M059J (cell line): Measurements from ENCODE around the gene TCF3. TPM values are rescaled to one million over a fixed set of nuclear protein-coding genes. Genes with fewer than 3 reads are reported as not detected.

Source experiments
- DNase-seq: peaks from one replicate; pipeline ENCODE4 v3.0.0-alpha.2; 2012; ENCODE audit warnings: low read depth
- total RNA-seq: library from RNA; depleted of rRNA; stranded (reverse); fragments of >200 nt; shearing (Covaris generic); gene quantifications from 2 replicates; pipeline ENCODE4 v1.2.3, GENCODE V29; 2014

TCF3 gene
- total RNA-seq, 1 experiment from 2014 or later = 90.7 TPM

DNA sequence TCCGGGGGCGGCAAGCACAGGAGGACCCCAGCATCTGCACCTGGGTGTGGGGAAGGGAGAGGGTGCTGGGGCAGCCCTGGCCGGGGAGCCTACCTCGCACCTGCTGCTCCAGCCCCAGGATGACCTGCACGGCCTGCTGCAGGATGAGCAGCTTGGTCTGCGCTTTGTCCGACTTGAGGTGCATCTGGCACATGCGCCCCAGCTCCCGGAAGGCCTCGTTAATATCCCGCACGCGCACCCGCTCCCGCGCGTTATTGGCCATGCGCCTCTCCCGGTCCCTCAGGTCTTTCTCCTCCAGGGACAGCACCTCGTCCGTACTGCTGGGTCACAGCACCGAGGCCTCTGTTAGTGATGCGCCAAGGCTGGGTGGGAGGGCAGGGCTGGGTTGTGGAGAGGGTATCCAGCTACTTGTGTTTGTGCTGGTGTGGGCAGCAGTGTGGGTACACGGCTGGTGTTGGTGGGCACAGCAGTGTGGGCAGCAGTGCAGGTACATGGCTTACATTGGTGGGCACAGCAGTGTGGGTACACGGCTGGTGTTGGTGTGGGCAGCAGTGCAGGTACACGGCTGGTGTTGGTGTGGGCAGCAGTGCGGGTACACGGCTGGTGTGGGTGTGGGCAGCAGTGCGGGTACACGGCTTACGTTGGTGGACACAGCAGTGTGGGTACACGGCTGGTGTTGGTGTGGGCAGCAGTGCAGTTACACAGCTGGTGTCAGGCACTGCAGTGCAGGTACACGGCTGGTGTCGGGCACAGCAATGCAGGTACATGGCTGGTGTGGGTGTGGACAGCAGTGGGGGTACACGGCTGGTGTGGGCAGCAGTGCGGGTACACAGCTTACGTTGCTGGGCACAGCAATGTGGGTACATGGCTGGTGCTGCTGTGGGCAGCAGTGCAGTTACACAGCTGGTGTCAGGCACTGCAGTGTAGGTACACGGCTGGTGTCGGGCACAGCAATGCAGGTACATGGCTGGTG is 40.0 kb downstream of the TCF3 start:
- DNase-seq = no peak

GRCh38 chr19:1611353-1611752 is 41.1 kb downstream of the TCF3 start:
- DNase-seq = no peak

- no peak for DNase-seq
These were observed 41.8 kb downstream of the TCF3 start for GRCh38 chr19:1610579-1610978.

GRCh38 chr19:1609680-1610474 is 42.5 kb downstream of the TCF3 start:
- no peak for DNase-seq

DNA sequence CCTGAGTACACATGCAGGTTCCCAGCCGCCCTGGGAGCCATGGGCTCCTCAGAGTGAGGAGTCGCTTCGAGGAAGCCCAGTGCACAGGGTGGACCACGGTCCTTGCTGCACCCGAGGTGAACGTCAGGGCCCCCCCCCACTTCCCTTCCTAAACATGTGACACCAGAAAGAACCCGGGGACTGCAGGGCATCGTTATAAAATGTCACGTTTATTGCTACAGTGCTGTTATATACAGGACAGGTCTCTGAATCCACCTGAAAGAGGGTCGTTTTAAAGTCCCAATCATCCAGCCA is 43.4 kb downstream of the TCF3 start:
- no peak for DNase-seq

DNA sequence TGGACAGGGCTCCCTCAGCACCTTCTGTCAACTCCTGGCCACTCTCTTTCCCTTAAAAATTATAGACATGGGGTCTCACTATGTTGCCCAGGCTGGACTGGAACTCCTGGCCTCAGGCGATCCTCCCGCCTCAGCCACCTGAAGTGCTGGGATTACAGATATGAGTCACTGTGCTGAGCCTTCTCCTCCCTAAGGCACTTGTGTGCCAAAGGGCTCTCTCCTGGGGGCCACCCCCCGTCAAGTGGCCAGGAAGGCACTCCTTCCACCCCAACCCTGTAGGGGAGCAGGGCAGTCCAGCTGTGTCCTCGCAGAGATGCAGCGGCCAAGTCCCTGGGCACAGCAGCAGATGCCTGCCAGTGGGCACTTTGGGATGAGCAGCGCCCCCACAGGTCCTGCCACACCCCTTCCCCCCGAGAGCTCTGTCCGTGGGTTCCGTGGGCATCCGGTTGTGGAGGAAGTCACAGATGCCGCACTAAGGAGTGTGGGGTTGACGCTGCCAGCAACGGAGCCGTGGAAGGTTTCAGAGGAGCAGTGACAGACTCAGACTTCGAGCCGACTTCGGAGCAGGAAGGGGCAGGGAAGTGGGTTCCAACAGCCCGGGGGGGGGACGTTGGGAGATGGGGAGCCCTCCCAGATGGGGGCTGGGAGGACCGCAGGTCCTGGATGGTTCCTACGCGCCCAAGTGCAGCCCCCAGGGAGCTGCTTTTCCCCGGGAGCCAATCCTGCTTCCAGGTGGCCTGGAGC is 43.9 kb downstream of the TCF3 start:
- DNase-seq = peak; percentile 83

- DNase-seq = no peak
These were observed 46.2 kb downstream of the TCF3 start for GRCh38 chr19:1606138-1606651.

DNA sequence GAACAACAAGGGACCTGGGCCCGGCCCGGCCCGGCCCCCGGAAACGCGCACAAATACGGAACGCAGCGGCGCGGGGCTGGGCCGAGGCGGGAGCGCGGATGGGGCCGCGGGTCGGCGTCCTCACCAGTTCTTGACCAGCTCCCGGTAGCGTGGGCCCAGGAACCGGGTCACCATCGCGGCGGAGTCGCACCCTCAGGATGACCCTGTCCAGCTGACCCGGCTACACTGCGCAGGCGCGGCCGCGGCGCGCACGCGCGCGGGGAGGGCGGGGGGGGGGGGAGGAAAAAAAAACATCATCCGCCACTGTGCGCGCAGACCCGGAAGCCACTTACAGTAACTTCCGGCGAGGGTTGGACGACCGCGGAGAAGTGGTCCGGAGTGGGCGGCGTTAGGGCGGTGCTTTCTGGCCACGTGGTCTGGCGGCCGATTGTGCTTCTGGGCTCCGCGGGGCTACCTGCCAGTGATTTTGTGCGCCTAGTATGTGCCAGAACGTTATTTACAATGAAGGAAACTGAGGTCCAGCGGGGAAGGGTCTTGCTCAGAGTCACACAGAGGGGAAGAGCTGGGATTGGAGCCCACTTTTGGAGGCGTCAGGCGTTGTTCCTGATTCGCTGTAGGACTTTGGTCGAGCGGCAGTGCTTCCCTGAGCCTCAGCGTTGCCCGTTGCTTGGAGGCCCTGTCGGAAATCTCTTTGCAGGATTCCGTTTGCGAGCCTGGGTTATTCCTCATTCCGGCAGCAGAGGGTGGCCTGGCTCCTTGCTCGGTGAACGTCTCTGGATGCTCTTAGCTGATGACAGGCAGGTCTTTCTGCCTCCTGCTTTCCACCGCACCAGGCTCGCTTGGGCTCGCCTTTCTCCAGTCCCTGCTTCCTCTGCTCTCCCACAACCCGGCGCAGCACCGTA is 46.9 kb downstream of the TCF3 start, which contains the start of gene UQCR11:
Gene UQCR11, minus strand, starts transcription at position 227 of the 902 bp plus-strand sequence. Its CDS starts 53 bp downstream, at position 174.
- peak; percentile 97 for DNase-seq

- no peak for DNase-seq
These were observed 50.2 kb downstream of the TCF3 start for GRCh38 chr19:1602091-1602707.

DNA sequence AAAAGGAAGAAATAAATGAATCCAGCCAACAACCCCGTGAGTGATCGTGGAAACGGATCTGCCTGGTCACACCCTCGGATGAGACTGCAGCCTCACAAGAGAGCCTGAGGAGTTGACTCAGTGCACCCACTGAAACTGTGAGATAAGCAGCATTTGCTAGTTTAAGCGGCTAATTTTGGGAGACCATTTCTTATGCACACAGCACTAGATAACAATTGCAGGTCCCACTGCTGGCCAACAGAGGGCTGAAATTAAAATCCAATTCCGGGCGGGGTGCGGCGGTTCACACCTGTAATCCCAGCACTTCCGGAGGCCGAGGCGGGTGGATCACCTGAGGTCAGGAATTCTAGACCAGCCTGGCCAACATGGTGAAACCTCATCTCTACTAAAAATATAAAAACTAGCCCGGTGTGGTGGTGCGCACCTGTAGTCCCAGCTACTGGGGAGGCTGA is 50.8 kb downstream of the TCF3 start:
- DNase-seq = no peak

DNA sequence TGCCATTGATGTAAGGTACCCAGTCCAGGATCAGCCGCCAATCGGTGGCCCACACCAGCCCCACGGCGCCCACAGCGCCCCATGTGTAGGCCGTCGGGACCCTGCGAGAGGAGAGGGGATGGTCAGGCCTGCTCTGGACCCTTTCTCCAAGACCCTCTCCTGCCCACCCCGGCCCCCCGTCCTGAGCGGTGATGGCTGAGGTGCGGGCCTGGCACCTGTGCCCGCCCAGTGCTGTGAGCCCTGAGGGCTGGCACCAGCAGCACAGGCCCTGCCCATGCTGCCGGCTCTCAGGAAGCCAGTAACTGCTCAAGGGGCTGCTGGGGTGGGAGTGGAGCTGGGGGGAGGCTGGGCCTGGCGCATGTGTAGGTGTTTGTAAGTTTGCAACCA is 53.0 kb downstream of the TCF3 start:
- no peak for DNase-seq

DNA sequence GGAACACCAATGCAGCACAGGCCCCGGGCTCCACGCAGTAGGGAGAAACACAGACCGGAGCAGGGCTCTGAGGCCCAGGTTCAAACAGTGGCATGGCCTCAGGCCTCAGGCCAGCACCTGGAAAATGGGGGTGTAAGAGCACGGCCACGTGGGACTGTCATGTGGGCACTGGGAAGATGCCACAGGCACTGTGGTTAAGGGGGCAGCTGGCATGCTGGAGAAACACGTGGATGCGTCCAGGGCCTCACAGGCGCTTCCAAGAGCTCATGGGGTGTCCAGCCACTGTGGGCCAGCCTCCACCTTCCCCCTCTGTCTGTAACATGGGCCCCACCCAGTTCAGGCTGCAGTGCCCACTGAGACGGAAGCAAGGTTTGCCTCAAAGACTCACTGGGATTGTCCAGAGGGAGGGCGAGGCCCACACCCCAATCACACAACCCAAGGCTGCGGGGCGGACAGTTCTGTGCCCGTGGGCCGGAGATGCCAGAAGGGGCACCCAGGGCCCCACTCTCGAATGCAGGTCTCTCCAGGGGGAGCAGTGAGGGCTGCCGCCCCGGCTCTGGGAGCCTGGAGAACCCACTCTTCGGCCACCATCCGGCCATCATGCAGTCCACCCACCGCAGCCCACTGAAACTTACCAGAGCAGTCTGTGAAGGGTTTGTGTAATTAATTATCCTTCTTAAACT is 53.5 kb downstream of the TCF3 start:
- DNase-seq = no peak

DNA sequence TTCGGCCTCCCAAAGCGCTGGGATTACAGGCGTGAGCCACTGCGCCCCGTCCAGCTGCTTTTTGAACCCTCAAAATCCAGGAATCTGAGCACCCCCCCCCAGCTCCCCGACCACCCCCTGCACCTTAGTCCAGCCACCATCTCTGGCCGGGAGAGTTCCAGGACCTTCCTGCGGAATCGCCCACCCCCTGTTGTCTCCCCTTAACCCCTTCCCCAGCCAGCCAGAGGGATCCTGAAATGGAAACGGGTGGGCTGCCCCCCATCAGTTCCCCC is 59.0 kb downstream of the TCF3 start:
- no peak for DNase-seq

DNA sequence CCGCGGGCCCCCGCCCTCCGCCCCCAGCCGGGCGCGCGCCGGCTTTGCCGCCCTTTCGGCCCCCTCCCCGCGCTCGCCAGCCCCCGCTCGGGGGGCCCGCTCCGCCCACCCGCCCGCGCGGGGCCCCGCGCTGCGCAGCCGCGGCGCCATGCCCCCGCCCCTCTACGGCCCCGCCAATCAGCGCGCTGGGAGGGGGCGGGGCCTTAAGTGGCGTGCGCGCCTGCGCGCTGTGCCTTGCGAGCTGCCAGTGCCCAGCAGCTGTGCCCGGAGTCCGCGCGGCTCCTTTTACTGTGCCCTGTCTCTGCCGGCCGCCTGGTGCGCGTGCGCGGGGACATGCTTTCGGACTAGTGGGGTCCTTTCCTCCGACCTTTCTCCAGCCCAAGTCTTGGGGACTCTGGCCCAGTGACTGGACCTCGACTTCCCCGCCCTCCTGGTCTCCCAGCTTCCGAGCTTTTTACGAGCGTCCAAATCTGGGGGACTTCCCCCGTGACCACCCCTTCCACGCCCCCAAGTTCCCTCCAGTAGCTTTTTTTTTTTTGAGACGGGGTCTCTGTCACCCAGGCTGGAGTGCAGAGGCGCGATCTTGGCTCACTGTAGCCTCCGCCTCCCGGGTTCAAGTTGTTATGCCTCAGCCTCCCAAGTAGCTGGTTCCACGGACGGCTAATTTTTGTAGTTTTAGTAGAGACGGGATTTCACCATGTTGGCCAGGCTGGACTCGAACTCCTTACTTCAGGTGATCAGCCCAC is 59.5 kb downstream of the TCF3 start, which contains the start of gene MBD3:
Gene MBD3, minus strand, starts transcription at position 111 of the 746 bp plus-strand sequence. CDS start 234 bp downstream, outside the sequence.
- DNase-seq = peak; percentile 91

DNA sequence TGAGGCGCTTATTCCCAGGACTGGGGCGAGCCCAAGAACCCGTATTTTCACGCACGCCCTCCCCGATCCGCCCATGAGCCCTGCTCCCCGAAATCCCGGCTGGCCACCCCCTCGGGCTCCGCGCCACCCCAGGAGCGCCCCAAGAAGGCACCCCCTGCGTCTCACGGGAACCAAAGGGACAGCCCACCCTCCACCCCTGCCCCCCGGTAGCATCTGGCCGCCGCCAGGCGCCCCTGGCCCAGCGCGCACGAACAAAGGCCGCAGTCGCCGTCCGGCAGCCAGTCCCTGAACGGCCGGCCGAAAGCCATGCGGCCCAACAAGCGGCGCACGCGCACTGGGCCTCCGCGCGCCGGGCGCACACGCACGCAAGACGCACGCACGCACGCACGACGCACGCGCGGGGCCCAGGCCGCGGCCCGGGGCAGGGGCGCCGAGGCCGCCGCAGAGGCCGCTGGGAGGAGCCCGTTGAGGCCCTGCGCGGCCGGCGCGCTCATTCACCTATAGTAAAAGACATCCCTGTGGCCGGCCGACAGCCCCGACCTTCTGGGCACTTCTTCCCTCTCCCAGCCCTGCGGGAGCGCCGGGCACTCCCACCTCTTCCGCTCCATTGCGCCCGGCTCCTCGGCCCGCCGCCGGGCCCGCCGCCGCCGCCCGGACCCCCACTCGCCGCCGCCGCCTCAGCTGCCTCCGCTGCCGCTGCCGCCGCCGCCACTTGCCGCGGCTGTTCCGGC is 60.2 kb downstream of the TCF3 start:
- DNase-seq = peak; percentile 85

GRCh38 chr19:1591421-1592023 is 60.9 kb downstream of the TCF3 start:
- no peak for DNase-seq

- DNase-seq = no peak
These were observed 61.6 kb downstream of the TCF3 start for GRCh38 chr19:1590641-1591397.
